ENCODE measurements around the gene SCAF4. TPM values are rescaled to one million over a fixed set of nuclear protein-coding genes. Genes with fewer than 3 reads are reported as not detected.

SCAF4 gene
- total and polyA plus RNA-seq, 9 of the 15 experiments (the other 6 are each of a cell fraction or from before 2014, with no cell fraction given): 2.3 to 55.7 (median 17.2) TPM

DNA sequence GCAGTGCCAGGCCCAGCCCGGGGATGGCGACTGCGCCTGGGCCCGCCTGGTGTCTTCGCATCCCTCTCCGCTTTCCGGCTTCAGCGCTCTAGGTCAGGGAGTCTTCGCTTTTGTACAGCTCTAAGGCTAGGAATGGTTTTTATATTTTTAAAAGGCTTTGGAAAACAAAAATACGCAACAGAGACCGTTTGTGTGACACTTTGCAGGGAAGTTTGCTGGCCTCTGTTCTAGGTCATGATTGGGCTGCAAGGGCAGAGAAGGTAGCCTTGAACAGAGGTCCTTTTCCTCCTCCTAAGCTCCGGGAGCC lies 71.7 kb downstream of the SCAF4 start (continued):
- TF ChIP-seq, protein P1, sequence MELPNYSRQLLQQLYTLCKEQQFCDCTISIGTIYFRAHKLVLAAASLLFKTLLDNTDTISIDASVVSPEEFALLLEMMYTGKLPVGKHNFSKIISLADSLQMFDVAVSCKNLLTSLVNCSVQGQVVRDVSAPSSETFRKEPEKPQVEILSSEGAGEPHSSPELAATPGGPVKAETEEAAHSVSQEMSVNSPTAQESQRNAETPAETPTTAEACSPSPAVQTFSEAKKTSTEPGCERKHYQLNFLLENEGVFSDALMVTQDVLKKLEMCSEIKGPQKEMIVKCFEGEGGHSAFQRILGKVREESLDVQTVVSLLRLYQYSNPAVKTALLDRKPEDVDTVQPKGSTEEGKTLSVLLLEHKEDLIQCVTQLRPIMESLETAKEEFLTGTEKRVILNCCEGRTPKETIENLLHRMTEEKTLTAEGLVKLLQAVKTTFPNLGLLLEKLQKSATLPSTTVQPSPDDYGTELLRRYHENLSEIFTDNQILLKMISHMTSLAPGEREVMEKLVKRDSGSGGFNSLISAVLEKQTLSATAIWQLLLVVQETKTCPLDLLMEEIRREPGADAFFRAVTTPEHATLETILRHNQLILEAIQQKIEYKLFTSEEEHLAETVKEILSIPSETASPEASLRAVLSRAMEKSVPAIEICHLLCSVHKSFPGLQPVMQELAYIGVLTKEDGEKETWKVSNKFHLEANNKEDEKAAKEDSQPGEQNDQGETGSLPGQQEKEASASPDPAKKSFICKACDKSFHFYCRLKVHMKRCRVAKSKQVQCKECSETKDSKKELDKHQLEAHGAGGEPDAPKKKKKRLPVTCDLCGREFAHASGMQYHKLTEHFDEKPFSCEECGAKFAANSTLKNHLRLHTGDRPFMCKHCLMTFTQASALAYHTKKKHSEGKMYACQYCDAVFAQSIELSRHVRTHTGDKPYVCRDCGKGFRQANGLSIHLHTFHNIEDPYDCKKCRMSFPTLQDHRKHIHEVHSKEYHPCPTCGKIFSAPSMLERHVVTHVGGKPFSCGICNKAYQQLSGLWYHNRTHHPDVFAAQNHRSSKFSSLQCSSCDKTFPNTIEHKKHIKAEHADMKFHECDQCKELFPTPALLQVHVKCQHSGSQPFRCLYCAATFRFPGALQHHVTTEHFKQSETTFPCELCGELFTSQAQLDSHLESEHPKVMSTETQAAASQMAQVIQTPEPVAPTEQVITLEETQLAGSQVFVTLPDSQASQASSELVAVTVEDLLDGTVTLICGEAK (IDR thresholded peaks at IDR 0.05): peak; percentile 34; the same call in 1 of the 2 replicates
- TF ChIP-seq, protein P1 (CRISPR knock-in tag; IDR thresholded peaks at IDR 0.05): no peak
- no peak for TF ChIP-seq ETV1 (tag; conservative IDR thresholded peaks at IDR 0.05; ENCODE audit: low read depth)
- TF ChIP-seq POLR2A (conservative IDR thresholded peaks at IDR 0.05): no peak
- no peak for TF ChIP-seq MTA1 (IDR thresholded peaks at IDR 0.05; ENCODE audit: borderline replicate concordance)
- peak; percentile 18; the same call in 1 of the 2 replicates for TF ChIP-seq ZNF764 (CRISPR knock-in tag; IDR thresholded peaks at IDR 0.05; ENCODE audit: low read depth)
- TF ChIP-seq NFIC (IDR thresholded peaks at IDR 0.05): peak; percentile 75
- no peak for TF ChIP-seq HLTF (IDR thresholded peaks at IDR 0.05)
- no peak for TF ChIP-seq ESRRB (CRISPR knock-in tag; IDR thresholded peaks at IDR 0.05; ENCODE audit: borderline replicate concordance)
- no peak for TF ChIP-seq MGA (IDR thresholded peaks at IDR 0.05)

Measured in K562 (cell line).